HG03280 (cell line): Measurements from ENCODE around the gene NRP2.

Experiments used
- ATAC-seq: cut with Tn5 transposase; IDR thresholded peaks from one replicate; pipeline ENCODE4 v1.9.1; 2021; ENCODE audit warnings: mild to moderate bottlenecking, moderate library complexity; ENCODE audit not compliant: unreplicated experiment

Gene NRP2

DNA sequence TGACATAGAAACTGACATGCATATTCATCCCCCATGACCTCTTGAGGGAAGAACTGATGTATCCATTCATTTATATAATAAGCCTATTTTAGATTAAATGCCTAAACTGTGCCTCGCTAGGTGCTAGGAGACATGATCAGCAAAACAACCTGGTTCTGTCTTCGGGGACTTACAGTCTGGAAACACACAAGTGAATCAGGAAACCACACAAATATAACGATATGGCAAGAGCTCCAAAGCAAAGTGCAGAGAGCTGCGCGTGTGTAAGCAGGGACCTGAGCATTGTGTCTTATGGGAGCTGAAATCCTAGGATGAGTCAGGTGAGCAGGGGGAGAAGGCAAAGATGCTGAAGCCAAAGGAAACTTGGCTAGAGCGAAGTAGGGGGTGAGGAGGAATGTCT, 120.6 kb downstream of the NRP2 start:
- no peak for ATAC-seq

DNA sequence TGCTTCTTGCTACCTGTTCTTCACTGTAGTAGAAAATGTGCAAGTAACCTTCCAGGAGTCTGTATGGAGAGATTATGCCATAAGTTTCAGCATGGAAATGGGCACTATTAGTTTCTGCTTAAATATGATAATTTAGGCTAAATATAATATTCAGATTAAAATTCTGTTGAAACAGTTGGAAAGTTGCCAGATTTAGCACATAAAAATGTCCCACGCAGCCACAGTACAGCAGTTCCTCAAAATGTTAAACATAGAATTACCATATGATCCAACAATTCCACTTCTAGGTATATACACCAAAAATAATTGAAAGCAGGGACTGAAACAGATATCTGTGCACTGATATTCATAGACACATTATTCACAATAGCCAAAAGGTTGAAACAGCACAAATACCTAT, 121.2 kb downstream of the NRP2 start:
- ATAC-seq: no peak

DNA sequence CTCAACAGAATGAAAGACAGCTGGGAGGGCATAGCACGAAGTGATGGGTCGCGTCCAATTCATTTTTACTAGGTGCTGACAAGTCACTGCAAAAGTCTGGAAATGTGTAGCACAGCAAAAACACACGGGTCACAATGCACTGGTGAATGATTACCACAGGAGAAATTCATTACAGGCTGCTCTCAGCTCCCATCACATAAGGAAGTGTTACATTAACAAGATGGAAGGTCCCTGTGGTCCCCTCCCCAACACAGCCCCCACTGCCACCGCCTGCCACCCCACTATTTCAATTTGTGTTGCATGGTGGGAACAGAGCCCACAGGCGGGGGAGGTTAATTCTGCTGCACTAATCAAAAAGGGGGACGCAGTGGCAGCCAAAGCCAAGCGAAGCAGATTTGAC, 122.8 kb downstream of the NRP2 start:
- ATAC-seq: no peak

DNA sequence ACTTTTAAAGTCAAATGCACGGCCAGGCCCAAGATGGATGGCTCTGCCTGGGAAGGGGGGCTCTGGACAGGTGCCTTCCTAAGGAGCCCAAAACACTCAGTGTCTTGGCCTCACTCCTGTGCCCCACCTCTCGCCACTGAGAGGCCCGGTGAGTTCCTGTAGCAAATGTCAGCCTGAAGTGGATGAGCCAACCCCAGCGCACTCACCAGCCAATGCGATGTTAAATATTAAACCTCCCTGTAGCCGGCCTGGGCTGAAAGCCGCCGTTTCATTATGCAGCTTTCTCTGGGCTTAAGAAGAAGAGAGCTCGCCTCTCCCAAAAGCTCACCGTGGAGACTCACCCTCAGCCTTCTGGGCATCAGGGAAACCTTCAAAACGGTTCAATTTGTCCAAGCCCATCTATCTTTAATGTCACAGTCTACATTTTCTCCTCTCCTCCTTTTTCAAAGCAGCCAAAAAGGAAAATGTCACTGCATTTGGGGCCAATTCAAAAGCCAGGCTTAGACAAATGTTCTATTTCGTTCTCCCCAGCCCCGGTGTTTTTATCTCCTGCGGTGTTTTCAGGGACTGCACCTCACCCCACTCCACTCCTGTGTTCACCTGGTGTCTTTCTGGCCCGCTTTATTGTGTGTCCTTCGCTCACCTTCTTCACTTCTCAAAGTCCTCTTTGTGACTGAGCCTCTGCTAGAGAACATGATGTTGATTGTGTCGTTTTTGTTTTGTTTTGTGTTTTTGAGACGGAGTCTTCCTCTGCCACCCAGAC, 124.0 kb downstream of the NRP2 start:
- ATAC-seq: no peak

DNA sequence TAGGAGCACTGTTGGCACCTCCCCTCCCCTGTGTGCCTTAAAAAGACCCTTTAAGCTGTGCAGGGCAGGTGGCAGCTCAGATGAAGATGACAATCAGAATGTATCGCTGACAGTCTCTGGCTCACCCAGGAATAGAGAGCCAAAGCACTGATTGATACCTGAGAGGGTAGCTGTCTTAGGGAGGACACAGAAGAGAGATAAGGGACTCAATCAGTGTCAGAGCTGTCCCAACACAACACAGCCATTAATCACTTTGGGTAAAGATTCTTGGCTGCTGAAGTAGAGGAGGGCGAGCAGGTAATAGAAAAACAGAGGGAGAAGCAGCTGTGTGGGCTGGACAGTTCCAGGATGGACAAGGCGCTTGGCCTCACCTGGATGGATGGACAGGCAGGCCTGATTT, 124.9 kb downstream of the NRP2 start:
- ATAC-seq: no peak

DNA sequence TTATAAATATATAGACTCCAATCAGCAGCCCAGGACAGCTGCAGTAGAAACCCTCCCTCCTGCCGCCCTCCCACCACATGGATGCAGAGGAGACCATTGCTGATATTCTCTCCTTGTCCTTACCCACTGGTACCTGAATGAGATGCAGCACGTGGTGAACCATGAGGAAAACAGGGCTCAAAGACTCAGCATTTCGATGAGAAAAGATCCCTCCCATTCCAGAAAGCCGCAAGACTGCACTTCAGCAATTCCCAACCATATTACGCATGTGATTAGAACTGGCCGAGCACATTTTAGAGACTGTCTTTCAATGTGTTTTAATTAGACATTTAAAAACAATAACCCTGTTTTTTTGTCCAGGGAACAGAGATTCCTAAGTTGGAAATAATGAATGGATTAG, 125.5 kb downstream of the NRP2 start:
- ATAC-seq: no peak

DNA sequence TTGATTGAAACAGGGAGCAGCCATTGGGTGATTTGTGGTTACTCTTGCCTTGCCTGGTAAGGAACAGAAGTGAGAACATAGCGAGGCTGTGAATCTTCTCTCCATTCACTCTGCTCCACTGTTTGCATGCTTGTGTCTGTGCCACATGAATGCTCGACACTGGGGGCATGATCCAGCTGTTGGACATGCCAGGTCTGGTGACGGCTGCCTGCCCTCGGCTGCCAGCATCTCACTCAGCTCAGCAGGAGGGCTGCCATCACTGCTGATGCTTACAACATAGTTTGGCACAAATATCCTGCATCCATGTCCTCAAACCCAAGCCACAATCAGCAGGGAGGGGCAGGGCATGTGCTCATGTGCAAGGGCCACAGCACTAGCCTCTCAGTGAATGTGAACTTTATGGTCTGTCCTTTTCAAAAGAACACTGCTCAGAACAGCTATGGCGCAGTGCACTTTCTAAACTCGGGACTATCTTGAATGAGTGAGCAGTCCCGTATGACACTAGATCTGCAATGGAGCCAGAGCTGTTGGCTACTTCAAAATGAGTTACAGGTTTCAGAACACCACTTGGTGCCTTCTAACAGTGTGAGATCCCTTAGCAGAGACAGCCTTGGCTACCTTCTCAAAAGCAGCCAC, 126.3 kb downstream of the NRP2 start:
- no peak for ATAC-seq

DNA sequence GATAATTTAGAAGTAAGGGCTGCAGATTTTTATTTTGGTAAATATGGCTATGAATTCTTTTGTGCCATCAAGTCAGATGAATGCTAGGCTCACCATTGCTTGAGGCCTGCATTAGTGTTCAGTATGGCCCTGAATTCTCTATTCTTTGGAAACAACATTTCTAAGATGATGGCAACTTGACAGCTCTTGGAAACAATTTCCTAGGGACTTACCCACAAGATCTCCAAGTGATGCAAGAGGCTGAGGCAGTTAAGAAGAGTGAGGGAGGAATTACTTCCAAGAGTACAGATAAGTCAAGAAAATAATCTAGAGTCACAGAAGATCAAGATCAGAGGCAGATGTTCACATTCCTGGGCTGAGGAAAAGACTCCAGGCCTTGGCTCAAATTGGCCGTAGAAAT, 129.1 kb downstream of the NRP2 start:
- no peak for ATAC-seq

DNA sequence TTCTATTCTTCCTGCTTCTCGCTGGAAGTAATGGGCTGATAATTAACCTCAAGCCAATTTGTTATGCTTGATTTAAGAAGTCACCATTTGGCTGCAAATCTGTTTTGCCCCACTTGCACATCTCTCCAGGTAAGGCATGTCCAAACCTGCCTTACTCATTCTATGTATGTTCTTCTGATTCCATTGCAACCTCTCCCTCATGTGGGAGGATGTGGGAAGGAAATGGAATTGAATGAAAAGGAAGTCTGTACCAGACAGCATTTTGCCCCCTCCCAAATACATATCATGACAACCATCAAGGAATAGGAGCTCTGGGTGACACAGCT, 131.7 kb downstream of the NRP2 start:
- no peak for ATAC-seq

DNA sequence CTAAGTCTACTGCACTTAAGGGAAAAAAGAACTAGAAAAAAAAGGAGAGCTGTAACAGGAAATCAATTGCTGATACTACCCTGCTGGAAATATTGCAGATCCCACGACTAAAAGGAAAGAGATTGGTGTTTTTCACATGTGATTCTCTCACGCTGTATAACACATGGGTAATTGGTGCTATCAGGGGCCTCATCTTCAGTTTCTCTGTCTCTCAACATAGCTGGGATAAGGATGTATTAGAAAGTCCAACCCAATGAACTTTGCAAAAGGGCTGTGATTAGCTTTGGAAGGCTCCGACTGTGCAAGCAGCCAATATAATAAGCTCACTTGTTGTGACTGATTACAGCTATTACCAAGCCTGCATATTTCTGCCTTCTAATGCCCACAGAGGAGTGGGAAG, 133.4 kb downstream of the NRP2 start:
- ATAC-seq: no peak

DNA sequence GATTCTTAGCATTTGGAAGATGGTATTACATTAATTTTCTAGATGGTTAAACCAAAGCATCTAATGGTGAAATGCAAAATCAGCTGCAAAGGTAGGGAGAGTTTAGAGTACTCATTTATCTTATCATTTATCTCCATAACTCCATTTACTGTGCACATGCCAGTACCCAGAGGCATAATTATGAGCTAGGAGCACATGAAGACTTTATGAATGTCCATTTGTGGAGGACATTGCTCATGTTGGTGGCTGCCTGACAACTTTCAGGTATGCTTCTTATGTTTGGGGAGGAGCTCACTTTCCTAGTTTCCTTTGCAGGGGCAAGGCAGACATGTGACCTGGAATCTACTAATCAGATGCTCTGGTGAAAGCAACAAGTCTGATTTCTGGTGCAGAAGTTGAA, 134.0 kb downstream of the NRP2 start:
- ATAC-seq: no peak

DNA sequence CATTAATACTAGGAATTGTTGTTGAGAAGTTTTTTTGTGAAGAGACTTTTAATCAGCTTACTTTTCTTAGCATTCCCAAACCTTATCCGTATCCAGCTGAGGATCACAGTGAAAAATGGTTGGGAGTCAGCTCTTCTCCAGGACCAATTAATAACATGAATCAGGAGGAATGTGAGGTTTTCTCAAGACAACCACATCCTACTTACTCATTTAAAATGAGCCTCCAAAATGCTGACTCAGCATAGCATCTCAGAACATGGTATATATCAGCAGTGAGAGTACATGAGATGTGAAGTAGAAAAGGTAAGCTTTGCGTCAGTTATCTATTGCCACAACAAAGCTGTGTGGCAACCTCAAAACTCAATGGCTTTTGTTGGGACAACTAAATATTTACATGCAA, 140.3 kb downstream of the NRP2 start:
- no peak for ATAC-seq

DNA sequence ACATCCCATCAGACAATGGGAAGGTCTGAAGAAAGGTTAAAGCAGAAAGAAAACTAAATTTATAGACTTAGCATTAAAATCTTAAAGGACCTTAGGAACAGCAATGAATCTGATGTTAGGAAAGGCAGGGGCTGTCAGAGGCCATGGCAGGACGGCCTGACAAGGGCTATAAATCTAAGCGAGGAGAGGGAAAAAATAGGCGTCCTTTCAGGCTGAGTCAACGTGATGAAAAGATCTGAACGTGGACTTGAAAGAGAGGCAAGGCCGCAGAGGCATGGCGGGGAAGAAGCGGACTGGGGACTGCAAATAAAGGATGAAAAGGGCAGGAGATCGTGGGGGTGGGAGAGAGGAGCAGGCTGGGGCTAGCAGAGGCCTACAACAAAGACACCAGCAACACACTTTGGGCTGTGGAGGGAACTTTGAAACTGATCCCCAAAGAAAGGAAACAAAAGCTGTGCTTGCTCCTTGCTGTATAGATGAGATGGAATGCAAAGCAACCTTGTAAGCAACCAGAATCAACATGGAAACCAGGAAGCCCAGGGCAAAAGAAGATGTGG, 145.6 kb downstream of the NRP2 start:
- ATAC-seq: no peak

DNA sequence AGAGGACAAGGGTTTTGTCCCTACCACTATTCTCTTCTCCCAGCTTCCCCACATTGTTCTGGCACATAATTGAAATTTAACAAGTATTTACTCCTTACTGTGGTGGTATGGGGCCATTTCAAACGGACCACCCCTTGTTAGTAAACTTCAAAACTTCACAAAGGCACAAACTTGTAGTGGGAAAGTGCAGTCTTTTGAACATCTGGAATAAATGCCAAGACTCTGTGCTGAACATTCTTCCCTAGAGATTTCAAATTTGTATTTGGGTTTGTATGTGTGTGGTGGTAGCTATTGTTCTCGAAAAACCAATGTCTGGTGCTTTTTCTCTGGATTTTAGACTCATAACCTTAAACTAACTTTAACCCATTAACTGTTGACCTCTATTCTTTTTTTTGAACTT, 151.6 kb downstream of the NRP2 start:
- no peak for ATAC-seq

DNA sequence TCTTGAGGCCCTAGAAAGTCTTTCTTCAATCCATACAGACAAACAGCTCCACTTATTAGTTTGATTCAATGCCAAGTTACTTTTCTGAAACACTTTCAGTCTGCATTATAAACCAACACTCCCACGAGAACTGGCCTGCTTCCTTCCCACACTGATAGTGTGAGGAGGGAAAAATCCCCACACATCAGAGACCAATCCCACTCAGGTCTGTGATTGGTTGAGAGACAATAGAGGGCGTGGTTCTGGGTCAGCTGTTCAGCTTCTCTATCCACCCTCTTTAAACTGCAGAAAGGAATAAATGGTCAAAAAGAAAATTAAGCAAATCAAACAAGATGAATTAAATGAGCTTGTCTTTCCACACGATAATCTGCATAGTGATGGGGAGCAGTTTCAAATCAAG, 152.5 kb downstream of the NRP2 start:
- no peak for ATAC-seq

DNA sequence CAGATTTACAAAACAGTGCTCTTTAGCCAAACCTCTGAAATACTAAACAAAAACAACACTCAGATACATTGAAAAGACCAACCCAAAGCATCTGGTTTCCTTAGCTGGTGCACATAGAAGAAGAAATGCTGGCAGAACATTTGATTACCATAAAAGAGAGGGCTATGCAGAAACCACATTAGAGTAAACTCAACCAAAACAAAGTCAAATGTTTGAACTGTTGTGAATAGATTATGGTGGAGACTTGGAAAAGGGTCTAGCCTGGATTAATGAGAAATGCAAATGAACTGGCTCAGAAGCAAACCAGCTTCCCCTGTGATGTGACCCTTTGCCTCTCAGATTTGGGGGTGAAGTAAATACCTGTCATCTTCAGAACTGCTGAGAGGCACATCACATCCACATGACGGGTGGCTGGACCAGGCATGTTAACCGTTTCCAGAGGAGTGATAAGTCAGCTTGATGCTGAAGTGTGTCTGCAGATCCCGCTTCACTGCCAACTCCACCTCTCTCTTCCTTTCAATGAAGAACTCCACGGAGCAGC, 153.0 kb downstream of the NRP2 start:
- ATAC-seq: no peak

DNA sequence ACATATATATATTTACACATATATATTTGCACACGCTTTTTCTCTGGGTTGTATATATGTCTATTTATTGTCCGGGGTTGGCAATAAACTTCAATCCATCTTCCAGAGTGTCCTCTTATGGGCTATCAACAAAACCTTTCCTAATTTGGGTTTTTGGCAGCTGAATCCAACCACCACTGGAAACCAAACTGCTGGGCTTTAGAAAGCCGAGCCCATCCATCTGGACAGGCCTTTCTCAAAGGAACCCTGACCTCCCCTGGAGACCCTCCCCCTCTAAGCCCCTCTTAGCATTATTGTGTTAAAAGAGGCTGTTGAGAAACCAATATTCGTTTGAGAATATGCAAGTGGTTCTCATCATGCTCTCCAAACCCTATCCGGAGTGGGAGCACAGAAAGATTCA, 153.6 kb downstream of the NRP2 start:
- ATAC-seq: no peak

DNA sequence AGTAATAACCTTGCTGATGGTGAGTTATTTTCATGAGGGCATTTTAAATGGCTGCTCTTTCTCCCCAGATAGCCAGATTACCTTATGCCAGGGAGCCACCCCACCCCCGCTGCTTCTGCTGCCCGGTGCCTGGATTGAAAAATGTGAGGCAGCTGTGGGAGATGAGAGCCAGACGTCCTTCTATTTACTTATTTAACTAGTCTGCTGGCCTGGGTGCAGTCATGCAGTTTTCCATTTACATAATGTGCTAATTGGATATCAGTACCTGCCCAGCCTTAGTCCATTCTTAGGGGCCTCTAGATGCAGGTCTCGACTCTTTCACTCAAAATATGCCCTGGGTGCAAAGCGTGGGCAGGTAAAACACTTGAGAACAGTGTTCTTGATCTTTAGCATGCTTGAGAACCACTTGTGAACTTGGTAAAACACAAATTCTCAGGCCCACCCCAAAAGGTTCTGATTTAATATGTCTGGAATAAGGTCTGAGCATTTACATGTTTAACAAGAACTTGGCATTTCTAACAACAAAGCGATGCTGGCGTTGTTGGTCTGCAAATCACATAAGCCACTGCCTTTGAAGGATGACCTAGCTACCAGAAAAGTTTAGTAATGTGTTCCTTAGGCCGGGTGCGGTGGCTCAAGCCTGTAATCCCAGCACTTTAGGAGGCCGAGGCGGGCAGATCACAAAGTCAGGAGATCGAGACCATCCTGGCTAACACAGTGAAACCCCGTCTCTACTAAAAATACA, 154.3 kb downstream of the NRP2 start:
- ATAC-seq: no peak

DNA sequence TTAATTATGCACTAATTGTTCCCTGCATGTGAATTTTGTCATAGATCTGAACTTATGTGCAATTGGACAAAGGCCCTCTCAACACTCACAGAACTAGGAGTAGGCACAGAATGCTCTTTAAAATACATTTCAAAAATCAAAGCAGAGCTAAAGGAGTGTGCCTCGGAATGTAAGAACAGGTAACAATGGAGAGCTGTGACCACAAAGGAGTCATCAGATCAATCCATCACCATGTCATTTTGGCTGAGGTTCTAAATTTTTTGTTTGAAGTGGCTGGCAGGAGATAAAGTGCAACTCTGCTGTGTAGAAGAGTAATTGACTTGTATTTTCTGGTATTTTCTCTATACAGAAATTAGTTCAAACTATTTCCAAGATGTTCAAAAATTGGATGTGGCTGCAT, 155.4 kb downstream of the NRP2 start:
- no peak for ATAC-seq

DNA sequence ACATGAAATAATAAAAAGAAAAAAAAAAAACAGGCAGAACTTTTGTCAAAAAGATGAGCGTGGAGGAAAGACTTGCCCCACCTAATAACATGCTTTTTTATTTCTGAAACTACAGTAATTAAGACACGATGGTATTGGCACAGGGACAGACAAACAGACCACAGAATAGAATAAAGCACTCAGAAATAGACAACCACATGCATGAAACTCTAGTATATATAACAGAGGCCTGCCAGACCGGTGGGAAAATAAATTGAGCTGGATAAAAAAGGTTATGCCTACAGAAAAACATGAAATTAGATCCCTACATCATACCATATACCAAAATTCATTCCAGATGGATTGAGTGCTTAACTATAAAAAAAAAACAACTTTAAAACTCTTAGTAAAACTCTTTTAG, 163.1 kb downstream of the NRP2 start:
- ATAC-seq: no peak
